ENCODE results near the gene XRRA1.

The XRRA1 gene

GRCh38 chr11:74849525-74850391, 99.1 kb downstream of the XRRA1 start (continued):
- TF ChIP-seq ZNF8 (CRISPR knock-in tag; IDR thresholded peaks at IDR 0.05) (no peak), RARB (CRISPR knock-in tag; IDR thresholded peaks at IDR 0.05) (no peak), GLIS3 (CRISPR knock-in tag; IDR thresholded peaks at IDR 0.05) (no peak), ZNF70 (CRISPR knock-in tag; IDR thresholded peaks at IDR 0.05) (no peak)

- TF ChIP-seq, protein P1, sequence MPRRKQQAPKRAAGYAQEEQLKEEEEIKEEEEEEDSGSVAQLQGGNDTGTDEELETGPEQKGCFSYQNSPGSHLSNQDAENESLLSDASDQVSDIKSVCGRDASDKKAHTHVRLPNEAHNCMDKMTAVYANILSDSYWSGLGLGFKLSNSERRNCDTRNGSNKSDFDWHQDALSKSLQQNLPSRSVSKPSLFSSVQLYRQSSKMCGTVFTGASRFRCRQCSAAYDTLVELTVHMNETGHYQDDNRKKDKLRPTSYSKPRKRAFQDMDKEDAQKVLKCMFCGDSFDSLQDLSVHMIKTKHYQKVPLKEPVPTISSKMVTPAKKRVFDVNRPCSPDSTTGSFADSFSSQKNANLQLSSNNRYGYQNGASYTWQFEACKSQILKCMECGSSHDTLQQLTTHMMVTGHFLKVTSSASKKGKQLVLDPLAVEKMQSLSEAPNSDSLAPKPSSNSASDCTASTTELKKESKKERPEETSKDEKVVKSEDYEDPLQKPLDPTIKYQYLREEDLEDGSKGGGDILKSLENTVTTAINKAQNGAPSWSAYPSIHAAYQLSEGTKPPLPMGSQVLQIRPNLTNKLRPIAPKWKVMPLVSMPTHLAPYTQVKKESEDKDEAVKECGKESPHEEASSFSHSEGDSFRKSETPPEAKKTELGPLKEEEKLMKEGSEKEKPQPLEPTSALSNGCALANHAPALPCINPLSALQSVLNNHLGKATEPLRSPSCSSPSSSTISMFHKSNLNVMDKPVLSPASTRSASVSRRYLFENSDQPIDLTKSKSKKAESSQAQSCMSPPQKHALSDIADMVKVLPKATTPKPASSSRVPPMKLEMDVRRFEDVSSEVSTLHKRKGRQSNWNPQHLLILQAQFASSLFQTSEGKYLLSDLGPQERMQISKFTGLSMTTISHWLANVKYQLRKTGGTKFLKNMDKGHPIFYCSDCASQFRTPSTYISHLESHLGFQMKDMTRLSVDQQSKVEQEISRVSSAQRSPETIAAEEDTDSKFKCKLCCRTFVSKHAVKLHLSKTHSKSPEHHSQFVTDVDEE (CRISPR knock-in tag; IDR thresholded peaks at IDR 0.05): no peak
- TF ChIP-seq ISL1 (CRISPR knock-in tag; IDR thresholded peaks at IDR 0.05) (no peak), ARNTL (CRISPR knock-in tag; IDR thresholded peaks at IDR 0.05; ENCODE audit: borderline replicate concordance, low read depth) (no peak), ZC3H10 (CRISPR knock-in tag; IDR thresholded peaks at IDR 0.05) (no peak), TCF4 (CRISPR knock-in tag; IDR thresholded peaks at IDR 0.05; ENCODE audit: borderline replicate concordance) (no peak), ZFP3 (CRISPR knock-in tag; IDR thresholded peaks at IDR 0.05) (no peak), RARB (CRISPR knock-in tag; IDR thresholded peaks at IDR 0.05) (no peak), TOX (CRISPR knock-in tag; IDR thresholded peaks at IDR 0.05; ENCODE audit: borderline replicate concordance) (no peak), OSR1 (CRISPR knock-in tag; IDR thresholded peaks at IDR 0.05) (no peak), ZNF70 (CRISPR knock-in tag; IDR thresholded peaks at IDR 0.05) (no peak), ESRRG (CRISPR knock-in tag; IDR thresholded peaks at IDR 0.05) (no peak)
- TF ChIP-seq, protein P2, sequence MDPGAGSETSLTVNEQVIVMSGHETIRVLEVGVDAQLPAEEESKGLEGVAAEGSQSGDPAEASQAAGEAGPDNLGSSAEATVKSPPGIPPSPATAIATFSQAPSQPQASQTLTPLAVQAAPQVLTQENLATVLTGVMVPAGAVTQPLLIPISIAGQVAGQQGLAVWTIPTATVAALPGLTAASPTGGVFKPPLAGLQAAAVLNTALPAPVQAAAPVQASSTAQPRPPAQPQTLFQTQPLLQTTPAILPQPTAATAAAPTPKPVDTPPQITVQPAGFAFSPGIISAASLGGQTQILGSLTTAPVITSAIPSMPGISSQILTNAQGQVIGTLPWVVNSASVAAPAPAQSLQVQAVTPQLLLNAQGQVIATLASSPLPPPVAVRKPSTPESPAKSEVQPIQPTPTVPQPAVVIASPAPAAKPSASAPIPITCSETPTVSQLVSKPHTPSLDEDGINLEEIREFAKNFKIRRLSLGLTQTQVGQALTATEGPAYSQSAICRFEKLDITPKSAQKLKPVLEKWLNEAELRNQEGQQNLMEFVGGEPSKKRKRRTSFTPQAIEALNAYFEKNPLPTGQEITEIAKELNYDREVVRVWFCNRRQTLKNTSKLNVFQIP (CRISPR knock-in tag; IDR thresholded peaks at IDR 0.05; ENCODE audit: borderline replicate concordance, low read depth): no peak
- TF ChIP-seq, protein P3, sequence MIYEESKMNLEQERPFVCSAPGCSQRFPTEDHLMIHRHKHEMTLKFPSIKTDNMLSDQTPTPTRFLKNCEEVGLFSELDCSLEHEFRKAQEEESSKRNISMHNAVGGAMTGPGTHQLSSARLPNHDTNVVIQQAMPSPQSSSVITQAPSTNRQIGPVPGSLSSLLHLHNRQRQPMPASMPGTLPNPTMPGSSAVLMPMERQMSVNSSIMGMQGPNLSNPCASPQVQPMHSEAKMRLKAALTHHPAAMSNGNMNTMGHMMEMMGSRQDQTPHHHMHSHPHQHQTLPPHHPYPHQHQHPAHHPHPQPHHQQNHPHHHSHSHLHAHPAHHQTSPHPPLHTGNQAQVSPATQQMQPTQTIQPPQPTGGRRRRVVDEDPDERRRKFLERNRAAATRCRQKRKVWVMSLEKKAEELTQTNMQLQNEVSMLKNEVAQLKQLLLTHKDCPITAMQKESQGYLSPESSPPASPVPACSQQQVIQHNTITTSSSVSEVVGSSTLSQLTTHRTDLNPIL (CRISPR knock-in tag; IDR thresholded peaks at IDR 0.05; ENCODE audit: low read depth): no peak
- no peak for ATAC-seq
Observed at GRCh38 chr11:74847895-74848294, 101.0 kb downstream of the XRRA1 start.

DNA sequence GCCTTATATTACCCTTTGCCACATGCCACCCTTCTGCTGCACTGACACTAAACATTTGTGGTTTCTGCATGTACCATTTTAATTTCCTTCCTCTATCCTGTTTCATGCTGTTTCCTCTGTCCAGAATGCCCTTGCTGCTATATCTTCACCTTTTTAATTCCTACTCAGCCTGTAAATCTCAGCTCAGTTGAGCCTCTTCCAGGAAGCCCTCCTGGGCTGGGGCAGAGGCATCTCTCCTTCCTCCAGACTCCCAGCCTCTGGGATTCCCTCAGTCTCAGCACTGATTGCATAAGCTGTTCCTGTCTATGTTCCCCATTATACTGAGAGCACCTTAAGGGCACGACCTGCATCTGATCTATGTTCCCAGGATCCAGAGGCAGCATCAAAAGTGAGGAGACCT, 101.5 kb downstream of the XRRA1 start:
- ATAC-seq: no peak
- TF ChIP-seq CSDC2 (CRISPR knock-in tag; IDR thresholded peaks at IDR 0.05) (no peak), ZNF70 (CRISPR knock-in tag; IDR thresholded peaks at IDR 0.05) (no peak), ISL1 (CRISPR knock-in tag; IDR thresholded peaks at IDR 0.05) (no peak), ZC3H10 (CRISPR knock-in tag; IDR thresholded peaks at IDR 0.05) (no peak), BACH2 (CRISPR knock-in tag; IDR thresholded peaks at IDR 0.05; ENCODE audit: borderline replicate concordance) (no peak)
- TF ChIP-seq, protein P3 (CRISPR knock-in tag; IDR thresholded peaks at IDR 0.05; ENCODE audit: low read depth): no peak
- TF ChIP-seq, protein P4, sequence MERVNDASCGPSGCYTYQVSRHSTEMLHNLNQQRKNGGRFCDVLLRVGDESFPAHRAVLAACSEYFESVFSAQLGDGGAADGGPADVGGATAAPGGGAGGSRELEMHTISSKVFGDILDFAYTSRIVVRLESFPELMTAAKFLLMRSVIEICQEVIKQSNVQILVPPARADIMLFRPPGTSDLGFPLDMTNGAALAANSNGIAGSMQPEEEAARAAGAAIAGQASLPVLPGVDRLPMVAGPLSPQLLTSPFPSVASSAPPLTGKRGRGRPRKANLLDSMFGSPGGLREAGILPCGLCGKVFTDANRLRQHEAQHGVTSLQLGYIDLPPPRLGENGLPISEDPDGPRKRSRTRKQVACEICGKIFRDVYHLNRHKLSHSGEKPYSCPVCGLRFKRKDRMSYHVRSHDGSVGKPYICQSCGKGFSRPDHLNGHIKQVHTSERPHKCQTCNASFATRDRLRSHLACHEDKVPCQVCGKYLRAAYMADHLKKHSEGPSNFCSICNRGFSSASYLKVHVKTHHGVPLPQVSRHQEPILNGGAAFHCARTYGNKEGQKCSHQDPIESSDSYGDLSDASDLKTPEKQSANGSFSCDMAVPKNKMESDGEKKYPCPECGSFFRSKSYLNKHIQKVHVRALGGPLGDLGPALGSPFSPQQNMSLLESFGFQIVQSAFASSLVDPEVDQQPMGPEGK (CRISPR knock-in tag; IDR thresholded peaks at IDR 0.05; ENCODE audit: borderline replicate concordance): no peak

DNA sequence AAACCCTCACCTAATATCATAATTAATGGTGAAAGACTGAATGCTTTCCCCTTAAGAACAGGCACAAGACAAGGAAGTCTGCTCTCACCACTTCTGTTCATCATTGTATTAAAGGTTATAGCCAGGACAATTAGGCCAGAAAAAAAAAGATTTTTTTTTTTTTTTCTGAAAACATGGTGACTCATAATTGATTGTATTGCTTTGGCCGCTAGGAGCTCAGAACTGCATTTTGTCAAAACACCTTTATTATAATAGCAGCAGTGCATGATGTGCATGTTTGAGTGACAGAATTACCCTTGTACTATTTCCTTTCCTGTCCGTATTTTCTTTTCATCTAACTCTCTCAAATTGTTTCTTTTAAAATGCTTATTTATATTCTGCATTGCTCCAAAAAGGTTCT, 102.1 kb downstream of the XRRA1 start:
- no peak; the same call in 2 of the 3 replicates for ATAC-seq
- TF ChIP-seq GLIS3 (CRISPR knock-in tag; IDR thresholded peaks at IDR 0.05) (no peak), SNAI2 (CRISPR knock-in tag; IDR thresholded peaks at IDR 0.05) (no peak), BACH2 (CRISPR knock-in tag; IDR thresholded peaks at IDR 0.05; ENCODE audit: borderline replicate concordance) (no peak), TOX (CRISPR knock-in tag; IDR thresholded peaks at IDR 0.05; ENCODE audit: borderline replicate concordance) (no peak), ZNF8 (CRISPR knock-in tag; IDR thresholded peaks at IDR 0.05) (no peak), ISL1 (CRISPR knock-in tag; IDR thresholded peaks at IDR 0.05) (no peak), ZFP30 (CRISPR knock-in tag; IDR thresholded peaks at IDR 0.05) (no peak), OSR1 (CRISPR knock-in tag; IDR thresholded peaks at IDR 0.05) (no peak)
- TF ChIP-seq, protein P2 (CRISPR knock-in tag; IDR thresholded peaks at IDR 0.05; ENCODE audit: borderline replicate concordance, low read depth): no peak
- TF ChIP-seq, protein P4 (CRISPR knock-in tag; IDR thresholded peaks at IDR 0.05; ENCODE audit: borderline replicate concordance): no peak

Data from SK-N-SH treated with all-trans-retinoic acid at 6 μM for 48 hours (cell line).